Smooth muscle cell (in vitro differentiated cells): ENCODE data around the gene SPIRE1. TPM values are rescaled to one million over a fixed set of nuclear protein-coding genes. Genes with fewer than 3 reads are reported as not detected.

Experiments
- DNase-seq: peaks from one replicate; lab custom pipeline; 2025; ENCODE audit not compliant: unreplicated experiment; lab: John Stamatoyannopoulos, UW
- H2AFZ ChIP-seq: fragments of 200-600 bp; sonication (generic); 2 replicates; pipeline ENCODE4 v1.6.0; 2016; ENCODE audit warnings: antibody characterized with exemption, low read depth, mild to moderate bottlenecking
- H3F3A ChIP-seq: fragments of 200-600 bp; sonication (generic); 2 replicates; pipeline ENCODE4 v1.6.0; 2017; ENCODE audit warnings: antibody characterized with exemption, low read depth
- H3K27ac ChIP-seq: fragments of 200-600 bp; sonication (generic); 2 replicates; pipeline ENCODE4 v1.5.1; 2016; ENCODE audit warnings: low read depth, mild to moderate bottlenecking
- H3K27me3 ChIP-seq: fragments of 200-600 bp; sonication (generic); 2 replicates; pipeline ENCODE4 v1.6.1; 2016; ENCODE audit warnings: low read depth, mild to moderate bottlenecking
- H3K36me3 ChIP-seq: fragments of 200-600 bp; sonication (generic); 2 replicates; pipeline ENCODE4 v1.5.1; 2016; ENCODE audit warnings: low read depth
- H3K4me1 ChIP-seq: fragments of 200-600 bp; sonication (generic); 2 replicates; pipeline ENCODE4 v1.5.1; 2016; ENCODE audit warnings: low read depth
- H3K4me2 ChIP-seq: fragments of 200-600 bp; sonication (generic); 2 replicates; pipeline ENCODE4 v1.6.0; 2016; ENCODE audit warnings: mild to moderate bottlenecking
- H3K4me3 ChIP-seq: fragments of 200-600 bp; sonication (generic); 2 replicates; pipeline ENCODE4 v1.5.1; 2016; ENCODE audit warnings: mild to moderate bottlenecking
- H3K79me2 ChIP-seq: fragments of 200-600 bp; sonication (generic); 2 replicates; pipeline ENCODE4 v1.6.0; 2016; ENCODE audit warnings: low read depth, mild to moderate bottlenecking
- H3K9ac ChIP-seq: fragments of 200-600 bp; sonication (generic); 2 replicates; pipeline ENCODE4 v1.6.0; 2016; ENCODE audit warnings: low read depth
- H3K9me3 ChIP-seq: fragments of 200-600 bp; sonication (generic); replicated peaks from 2 replicates; pipeline ENCODE4 v1.5.1; 2016; ENCODE audit warnings: low read depth
- H4K20me1 ChIP-seq: fragments of 200-600 bp; sonication (generic); 2 replicates; pipeline ENCODE4 v1.6.0; 2016; ENCODE audit warnings: low read depth
- WGBS: methylation state at CpG from one replicate; pipeline ENCODE4 v1.1.7; 2016; ENCODE audit warnings: low lambda C conversion rate; 5-methylcytosine and 5-hydroxymethylcytosine counted together
- polyA plus RNA-seq: library from polyadenylated mRNA; unstranded; fragments of >200 nt; fragmentation: Nextera tagmentation; extraction: Ambion mirVana; gene quantifications from 2 replicates; pipeline ENCODE4 v1.2.1, GENCODE V29; 2016
- total RNA-seq: library from RNA; depleted of rRNA; stranded (reverse); fragments of >200 nt; gene quantifications from 2 replicates; pipeline ENCODE4 v1.2.3, GENCODE V29; 2014
- TF ChIP-seq, protein P1 (sequence below): fragments of 200-600 bp; sonication (generic); IDR thresholded peaks from 2 replicates; pipeline ENCODE4 v1.5.1; 2017; ENCODE audit warnings: borderline replicate concordance, mild to moderate bottlenecking, antibody characterized with exemption; ENCODE audit not compliant: insufficient read depth, poor library complexity, severe bottlenecking

The SPIRE1 gene
- total and polyA plus RNA-seq, 2 experiments from 2014 or later, result 12.6 to 18.1 TPM

DNA sequence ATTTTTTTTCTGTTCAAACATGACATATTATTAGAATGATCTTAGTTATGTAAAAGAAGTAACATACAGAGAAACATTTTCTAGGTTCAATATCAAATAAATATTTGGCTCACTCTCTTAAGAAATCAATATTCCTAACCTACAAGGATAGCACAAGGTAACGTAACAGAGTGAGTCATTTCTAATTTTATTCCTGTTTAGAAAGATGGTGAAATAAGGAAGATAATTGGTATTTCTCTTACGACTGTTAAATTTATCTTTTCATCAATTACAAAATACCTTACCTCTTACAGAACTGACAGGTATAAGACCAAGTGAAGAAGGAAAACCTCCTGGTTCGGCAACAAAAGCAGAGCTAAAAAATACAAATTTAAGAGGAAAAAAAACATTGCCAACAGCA, 205.1 kb downstream of the SPIRE1 start:
- no peaks in the 10 kb centered on the region for H3K79me2 ChIP-seq
- 88% methylated on average over 3 of the region's 3 CpGs for WGBS
- H3K27me3 ChIP-seq, result no peaks in the 10 kb centered on the region
- TF ChIP-seq, protein P1, sequence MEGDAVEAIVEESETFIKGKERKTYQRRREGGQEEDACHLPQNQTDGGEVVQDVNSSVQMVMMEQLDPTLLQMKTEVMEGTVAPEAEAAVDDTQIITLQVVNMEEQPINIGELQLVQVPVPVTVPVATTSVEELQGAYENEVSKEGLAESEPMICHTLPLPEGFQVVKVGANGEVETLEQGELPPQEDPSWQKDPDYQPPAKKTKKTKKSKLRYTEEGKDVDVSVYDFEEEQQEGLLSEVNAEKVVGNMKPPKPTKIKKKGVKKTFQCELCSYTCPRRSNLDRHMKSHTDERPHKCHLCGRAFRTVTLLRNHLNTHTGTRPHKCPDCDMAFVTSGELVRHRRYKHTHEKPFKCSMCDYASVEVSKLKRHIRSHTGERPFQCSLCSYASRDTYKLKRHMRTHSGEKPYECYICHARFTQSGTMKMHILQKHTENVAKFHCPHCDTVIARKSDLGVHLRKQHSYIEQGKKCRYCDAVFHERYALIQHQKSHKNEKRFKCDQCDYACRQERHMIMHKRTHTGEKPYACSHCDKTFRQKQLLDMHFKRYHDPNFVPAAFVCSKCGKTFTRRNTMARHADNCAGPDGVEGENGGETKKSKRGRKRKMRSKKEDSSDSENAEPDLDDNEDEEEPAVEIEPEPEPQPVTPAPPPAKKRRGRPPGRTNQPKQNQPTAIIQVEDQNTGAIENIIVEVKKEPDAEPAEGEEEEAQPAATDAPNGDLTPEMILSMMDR, result no peak
- no peak overlapping the region for H2AFZ ChIP-seq
- H3K4me3 ChIP-seq, result no peak overlapping the region
- H3K9ac ChIP-seq, result no peak overlapping the region
- H3K36me3 ChIP-seq, result peaks cover 23% of the 10 kb centered on the region
- no peaks in the 10 kb centered on the region for H3F3A ChIP-seq
- H3K27ac ChIP-seq, result no peak overlapping the region
- no peak overlapping the region for H3K4me2 ChIP-seq
- no peaks in the 10 kb centered on the region for H3K4me1 ChIP-seq
- no peaks in the 10 kb centered on the region for H4K20me1 ChIP-seq
- no peak for DNase-seq
- H3K9me3 ChIP-seq, result no peaks in the 10 kb centered on the region

DNA sequence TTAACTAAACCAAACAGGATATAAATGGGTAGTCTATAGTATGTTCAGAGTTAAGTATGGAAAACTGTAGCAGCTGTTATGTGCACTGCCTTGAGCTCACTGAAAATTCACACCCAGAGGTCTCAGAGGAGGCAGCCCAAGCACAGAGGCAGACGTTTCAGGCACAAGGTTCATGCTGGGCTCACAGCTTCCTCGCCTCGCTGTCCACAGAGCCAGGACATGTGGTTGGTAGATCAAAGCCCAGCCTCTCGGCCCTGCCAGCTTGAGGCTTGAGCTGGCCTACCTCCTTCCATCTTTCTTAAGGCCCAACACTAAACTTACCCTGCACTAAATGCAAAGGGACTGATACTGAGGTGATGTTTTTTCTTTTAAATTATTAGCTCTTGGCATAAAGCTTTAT, 206.5 kb downstream of the SPIRE1 start:
- DNase-seq, result no peak
- Histone ChIP-seq H3F3A (no peaks in the 10 kb centered on the region), H3K9ac (no peak overlapping the region), H3K27me3 (no peaks in the 10 kb centered on the region), H3K79me2 (no peaks in the 10 kb centered on the region), H3K4me3 (no peak overlapping the region), H3K4me1 (no peaks in the 10 kb centered on the region), H3K4me2 (no peak overlapping the region), H3K9me3 (no peaks in the 10 kb centered on the region), H3K27ac (no peak overlapping the region), H2AFZ (no peak overlapping the region), H3K36me3 (peaks cover 30% of the 10 kb centered on the region), H4K20me1 (no peaks in the 10 kb centered on the region)
- WGBS, result 92% methylated on average over 4 of the region's 4 CpGs
- TF ChIP-seq, protein P1, result no peak

GRCh38 chr18:12449051-12449785, 208.7 kb downstream of the SPIRE1 start:
- no peak overlapping the region for H3K27ac ChIP-seq
- 95% methylated on average over 27 of the region's 27 CpGs for WGBS

More at GRCh38 chr18:12449051-12449785, 208.7 kb downstream of the SPIRE1 start:
- no peak for DNase-seq
- TF ChIP-seq, protein P1, result no peak
- Histone ChIP-seq H4K20me1 (no peaks in the 10 kb centered on the region), H3K9me3 (no peaks in the 10 kb centered on the region), H3K79me2 (no peaks in the 10 kb centered on the region), H3K4me3 (no peak overlapping the region), H3K4me2 (no peak overlapping the region), H3K36me3 (peaks cover 37% of the 10 kb centered on the region), H3K4me1 (no peaks in the 10 kb centered on the region), H2AFZ (no peak overlapping the region), H3K27me3 (no peaks in the 10 kb centered on the region), H3K9ac (no peak overlapping the region), H3F3A (no peaks in the 10 kb centered on the region)
